Brain pericyte (primary cell): Measurements from ENCODE around the gene ENO2.

Experiments
- DNase-seq: peaks from one replicate; pipeline ENCODE4 v3.0.0-alpha.2; 2012; ENCODE audit warnings: low read depth, low spot score

ENO2 gene

DNA sequence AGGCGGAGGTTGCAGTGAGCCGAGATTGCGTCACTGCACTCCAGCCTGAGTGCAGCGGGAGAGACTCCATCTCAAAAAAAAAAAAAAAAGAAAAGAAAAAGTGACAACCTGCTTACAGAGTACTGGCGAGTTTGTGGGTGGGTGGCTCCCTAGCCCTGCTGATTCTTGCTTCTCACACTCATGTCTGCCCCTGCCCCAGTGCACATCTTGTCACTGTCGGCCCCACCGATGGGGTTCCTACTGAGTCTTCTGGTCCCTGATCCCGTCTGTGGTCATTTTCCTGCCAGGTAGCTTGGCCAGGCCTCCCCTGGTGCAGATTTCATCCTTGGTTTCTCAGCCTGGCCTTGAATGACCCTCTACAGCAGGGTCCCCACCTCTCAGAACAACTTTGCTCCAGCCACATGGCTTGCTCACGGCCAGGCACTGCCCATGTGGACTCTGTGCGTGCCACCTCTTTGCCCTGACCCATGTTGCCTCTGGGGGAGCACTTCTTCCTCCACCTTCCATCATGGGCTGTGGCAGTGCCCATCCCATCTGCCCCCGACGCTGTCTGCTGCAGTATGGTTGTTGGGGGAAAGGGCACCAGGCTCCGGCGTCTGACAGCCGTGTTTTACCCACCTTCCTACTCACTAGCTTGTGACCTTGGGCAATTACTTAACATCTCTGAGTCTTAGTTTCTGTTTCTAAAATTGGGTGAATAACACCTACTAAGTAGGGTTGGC lies 34.7 kb downstream of the ENO2 start:
- no peak for DNase-seq

DNA sequence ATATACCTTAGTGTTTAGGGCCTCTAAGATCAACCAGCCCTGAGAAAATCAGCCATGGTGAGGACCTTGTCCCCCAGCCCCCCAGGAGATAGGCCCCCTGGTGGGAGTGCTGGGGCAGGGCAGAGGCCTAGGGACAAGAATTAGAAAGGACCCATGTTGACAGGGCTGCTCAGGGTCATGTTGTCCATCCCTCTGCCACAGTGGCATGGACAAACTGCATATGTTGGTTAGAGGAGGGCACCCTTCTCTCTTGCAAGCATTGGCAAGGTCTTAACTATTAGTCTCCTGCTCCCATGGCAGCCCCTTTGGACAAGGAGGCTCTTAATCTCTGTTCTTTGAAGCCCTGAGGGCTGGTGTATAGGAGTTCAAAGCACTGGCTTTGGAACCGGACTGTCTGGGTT lies 36.0 kb downstream of the ENO2 start:
- no peak for DNase-seq

DNA sequence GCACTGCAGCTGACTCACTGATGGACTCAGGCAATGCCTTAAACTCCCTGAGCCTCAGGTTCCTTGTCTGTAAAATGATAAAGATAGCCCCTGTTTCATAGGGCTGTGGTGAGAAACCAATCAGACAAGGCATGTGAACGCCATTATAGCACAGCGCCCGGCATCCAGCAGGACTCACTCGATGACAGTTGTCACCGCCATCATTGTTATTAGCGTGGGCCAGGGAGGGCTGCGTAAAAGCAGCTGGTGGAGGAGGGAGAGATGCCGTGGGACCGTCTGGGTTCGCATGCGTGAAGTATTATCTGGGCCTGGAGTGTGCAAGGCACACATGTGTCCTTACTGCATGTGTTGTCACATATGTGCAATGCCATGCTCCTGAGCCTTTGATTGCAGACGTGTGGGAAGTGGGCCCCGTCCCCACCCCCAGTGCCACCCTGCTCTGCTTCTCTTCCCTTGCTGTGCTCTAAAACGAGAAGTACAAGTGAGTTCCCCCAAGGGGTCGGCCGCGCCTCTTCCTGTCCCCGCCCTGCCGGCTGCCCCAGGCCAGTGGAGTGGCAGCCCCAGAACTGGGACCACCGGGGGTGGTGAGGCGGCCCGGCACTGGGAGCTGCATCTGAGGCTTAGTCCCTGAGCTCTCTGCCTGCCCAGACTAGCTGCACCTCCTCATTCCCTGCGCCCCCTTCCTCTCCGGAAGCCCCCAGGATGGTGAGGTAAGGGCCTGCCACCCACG lies 36.6 kb downstream of the ENO2 start, which contains the start of gene PTPN6:
TSS of gene PTPN6 (plus strand) at position 546 of the 730 bp plus-strand sequence. CDS start at position 703, 157 bp downstream.
- no peak for DNase-seq

DNA sequence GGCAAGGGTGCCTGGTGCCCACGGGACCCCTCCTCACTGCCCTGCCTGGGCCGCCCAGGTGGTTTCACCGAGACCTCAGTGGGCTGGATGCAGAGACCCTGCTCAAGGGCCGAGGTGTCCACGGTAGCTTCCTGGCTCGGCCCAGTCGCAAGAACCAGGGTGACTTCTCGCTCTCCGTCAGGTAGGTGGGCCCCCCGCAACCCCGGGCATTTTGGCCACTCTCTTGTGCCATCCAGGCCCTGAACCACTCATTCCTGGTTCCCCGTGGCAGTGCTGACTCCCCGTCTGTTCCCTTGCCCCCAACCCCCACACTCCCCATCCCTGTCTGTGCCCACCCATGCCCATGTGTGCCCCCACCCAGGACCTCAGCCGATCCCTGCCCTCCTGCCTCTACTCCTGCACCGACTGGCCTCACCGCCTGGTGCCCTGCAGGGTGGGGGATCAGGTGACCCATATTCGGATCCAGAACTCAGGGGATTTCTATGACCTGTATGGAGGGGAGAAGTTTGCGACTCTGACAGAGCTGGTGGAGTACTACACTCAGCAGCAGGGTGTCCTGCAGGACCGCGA lies 37.3 kb downstream of the ENO2 start:
- DNase-seq: no peak

DNA sequence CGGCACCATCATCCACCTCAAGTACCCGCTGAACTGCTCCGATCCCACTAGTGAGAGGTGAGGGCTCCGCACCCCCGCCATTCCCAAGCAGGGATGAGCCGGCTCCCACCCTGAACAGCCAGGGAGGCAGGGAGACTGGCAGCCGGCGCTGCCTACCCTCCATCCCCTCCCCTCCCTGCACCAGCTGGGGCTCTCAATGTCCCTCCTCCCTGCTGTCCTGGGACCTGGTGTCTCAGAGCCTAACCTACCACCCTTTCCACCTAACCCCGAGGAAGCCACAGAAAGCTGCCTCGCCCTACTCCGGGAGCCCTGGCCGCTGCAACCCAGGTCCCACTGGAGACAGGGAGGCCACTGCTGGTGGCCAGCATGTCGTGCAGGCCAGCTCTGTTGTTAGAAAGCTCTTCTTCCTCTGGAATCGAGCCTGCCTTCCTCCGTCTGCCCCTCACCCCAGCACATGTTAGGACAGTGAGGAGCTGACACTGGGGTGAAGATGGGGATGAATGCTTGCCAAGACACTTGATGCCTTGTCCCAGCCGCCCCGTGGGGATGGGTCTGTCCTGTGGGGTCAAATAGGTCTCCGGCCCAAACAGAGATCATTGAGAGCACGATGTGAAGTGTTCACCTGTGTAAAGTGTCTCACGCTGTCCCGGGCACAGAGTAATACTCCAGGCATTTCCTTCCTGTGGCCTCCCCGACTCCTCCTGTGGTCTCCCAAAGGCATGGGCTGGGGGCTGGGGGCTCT lies 37.9 kb downstream of the ENO2 start:
- no peak for DNase-seq

DNA sequence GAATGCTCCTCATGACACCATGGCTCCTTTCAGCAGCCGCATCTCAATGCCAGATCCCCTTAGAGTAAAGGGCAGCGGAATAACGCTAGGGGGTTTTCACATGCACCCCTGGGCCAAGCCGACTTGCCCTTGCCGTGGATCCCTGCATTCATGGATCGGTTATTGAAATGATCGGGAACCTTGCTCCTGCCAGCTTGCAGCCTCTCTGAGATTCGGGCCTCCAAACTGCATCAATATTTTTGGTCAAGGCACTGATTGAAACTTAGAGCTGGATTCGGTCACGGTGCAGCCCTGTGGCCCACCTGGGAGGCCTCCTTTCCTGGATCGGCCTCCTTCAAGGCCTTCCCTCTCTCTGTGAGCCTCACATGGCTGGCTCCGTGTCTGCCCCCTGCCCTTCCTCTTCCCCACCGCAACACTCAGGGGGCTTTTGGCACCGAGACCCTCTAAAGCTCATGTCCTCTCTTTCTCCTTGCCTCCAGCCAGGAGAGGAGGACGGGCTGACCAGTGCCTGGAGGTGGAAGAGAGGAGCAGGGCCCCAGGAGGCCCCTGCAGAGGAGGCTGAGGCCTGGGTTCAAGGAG lies 38.6 kb downstream of the ENO2 start:
- DNase-seq: no peak

DNA sequence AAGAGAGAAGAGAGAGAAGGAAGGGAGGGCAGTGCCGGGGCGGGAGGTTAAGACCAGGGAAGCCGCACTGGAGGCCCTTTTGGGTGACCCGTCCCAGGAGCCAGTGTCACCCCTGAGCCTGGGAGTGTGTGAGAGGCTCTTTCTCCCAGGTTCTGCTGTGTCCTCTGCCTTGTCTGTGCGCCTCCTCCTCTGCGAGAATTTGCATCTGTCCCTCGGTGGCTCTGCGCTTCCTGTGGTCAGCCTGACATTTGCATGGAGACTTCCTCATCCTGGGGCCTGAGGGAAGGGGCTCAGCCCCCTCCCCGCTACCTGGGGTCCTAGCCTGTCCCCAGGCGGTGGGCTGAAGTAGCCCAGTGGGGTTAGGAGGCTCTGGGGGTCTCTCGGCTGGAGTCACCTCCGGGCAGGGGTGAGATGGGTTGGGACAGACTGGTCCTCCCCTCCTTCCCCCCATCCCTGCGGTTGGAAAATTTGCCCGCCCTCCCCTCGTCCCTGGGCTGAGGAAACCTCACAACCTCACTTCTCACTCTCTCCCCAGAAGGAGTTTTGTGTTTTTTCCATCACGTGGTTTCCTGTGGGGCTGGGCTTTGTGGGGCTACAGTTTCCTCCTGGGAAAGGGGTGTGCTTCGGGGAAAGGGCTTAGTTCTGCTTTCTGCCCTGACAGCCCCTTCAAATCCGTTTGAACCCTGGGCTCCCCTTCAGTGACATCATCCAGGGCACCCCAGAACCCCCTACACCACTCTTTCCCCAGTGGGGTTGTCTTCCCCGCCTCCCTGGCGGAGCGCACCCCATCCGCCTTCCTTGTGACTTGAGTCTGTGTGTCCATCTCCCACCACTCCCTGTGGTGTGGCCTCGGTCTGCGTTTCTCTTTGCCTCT lies 39.3 kb downstream of the ENO2 start:
- no peak for DNase-seq

DNA sequence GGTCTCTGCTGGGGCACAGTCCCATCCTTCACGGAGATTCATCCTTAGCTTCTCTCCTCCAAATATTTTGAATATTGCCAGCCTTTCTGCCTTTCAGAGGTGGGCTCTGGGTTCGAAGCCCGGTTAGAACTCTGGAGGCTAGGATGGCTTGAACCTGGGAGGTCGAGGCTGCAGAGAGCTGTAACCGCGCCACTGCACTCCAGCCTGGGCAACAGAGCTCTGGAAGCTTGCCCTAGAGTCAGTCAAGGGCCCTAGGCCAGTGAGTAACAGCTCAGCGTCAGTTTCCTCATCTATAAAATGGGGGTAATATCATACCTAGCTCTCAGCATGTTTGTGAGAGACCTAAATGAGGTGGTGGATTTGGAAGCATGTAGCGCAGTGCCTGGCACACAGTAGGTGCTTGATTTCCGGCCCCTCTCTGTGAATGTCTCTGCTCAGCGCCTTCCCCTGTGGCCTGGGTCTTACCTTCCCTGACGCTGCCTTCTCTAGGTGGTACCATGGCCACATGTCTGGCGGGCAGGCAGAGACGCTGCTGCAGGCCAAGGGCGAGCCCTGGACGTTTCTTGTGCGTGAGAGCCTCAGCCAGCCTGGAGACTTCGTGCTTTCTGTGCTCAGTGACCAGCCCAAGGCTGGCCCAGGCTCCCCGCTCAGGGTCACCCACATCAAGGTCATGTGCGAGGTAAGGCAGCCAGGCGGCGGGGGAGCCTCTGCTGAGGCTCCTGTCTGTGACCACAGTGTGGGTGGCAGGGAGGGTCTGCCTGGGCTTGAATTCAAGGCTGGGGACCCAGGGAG lies 40.1 kb downstream of the ENO2 start:
- no peak for DNase-seq

DNA sequence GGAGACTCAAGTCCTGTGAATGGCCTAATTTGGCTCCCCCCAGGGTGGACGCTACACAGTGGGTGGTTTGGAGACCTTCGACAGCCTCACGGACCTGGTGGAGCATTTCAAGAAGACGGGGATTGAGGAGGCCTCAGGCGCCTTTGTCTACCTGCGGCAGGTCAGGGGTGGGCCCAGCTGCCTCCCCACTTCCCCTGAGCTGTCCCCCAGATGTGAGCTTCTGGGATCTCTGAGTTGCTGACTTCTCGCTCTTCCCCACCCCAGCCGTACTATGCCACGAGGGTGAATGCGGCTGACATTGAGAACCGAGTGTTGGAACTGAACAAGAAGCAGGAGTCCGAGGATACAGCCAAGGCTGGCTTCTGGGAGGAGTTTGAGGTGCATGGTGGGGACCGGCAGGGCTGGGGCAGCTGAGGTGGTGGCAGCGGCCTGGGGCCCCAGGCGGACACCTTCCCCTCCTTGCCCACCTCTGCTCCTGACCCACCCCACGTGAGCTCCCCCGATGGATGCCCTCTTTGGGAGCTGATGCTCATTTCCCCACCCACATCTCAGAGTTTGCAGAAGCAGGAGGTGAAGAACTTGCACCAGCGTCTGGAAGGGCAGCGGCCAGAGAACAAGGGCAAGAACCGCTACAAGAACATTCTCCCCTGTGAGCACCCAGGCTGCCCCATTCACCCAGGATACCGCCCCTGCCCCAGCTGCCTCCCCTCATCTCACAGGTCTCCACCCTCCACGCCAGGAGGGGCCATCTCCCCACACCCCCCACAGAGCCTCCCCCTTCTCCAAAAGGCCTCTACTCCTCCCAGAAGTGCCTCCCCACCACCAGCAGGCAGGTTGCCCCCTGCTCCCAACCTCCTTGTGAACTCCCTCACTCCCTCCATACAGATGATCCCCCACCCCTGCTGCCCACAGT lies 41.0 kb downstream of the ENO2 start:
- DNase-seq: no peak

DNA sequence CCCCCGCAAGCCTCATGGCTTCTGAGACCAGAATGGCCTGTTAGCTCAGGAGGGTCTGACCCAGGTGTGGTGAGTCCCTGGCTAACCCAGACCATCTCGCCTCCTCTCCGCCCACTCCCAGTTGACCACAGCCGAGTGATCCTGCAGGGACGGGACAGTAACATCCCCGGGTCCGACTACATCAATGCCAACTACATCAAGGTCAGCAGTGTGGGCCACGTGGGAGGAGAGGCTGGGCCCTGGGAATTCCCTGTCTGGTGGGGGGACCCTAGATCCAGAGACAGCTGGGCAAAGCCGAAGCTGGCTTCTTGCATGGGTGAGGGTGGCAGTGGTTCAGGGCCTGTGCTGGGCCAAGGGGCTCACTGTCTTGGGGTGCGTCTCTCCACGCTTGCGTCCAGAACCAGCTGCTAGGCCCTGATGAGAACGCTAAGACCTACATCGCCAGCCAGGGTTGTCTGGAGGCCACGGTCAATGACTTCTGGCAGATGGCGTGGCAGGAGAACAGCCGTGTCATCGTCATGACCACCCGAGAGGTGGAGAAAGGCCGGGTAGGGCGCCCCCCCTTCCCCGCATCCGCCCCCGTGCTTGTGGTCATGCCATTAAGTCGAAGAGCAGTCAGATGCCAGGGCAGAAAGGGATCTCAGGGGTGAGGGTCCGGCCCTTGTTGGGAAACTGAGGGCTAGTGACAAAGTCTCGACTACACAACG lies 41.8 kb downstream of the ENO2 start:
- no peak for DNase-seq

DNA sequence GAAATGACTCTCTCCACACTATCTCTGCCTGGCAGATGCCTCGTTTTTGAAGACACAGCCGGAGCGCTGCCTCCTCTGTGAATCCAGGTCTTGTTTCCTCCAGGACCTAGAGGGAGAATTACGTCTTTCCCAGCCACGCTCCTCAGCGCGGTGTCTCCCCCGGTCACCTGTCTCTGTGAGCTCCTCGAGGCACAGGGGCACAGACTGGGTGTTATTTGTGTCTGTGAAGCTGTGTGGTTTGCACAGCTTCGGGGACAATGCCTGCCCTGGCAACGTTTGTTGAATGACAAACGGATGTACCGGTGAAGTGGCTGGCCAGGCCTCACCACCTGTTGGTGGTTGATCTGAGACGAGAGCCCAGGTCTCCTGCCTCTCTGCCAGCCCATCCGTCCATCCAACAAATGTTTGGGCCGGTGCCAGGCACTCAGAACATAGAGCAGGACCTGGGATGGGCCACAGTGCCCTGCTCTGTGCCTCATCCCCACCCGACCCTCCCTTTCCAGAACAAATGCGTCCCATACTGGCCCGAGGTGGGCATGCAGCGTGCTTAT lies 42.8 kb downstream of the ENO2 start:
- no peak for DNase-seq

DNA sequence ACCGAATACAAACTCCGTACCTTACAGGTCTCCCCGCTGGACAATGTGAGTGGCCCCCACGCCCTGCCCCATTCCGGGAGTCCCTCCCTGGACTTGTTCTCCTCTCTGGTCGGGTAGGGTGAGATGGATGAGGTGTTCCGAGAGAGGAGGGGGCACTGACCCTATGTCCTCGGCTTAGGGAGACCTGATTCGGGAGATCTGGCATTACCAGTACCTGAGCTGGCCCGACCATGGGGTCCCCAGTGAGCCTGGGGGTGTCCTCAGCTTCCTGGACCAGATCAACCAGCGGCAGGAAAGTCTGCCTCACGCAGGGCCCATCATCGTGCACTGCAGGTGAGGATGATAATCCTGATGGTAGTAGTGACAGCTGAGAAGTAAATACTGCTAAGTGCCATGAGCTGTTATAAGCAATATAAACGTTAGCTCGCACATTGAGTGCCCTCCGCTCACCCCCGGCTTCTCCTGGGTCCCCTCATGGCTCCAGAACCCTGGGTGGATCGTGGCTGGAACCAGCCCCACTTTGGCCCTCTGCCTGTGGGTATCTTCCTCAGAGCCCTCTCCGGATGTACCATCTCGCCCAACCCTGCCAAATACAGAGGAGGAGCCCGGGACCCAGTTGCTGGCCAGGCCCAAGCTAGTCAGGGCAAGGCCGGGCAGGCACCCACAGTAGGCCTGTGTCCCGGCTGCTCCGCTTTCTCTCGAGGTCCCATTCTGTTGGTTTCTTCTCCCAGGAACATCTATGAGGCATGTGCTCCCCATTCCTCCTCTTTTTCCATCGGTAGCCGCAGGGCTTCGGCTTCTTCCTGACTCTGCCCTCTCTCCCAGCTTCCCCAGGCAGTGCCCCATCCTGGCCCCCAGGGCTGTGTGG lies 43.6 kb downstream of the ENO2 start:
- DNase-seq: no peak

DNA sequence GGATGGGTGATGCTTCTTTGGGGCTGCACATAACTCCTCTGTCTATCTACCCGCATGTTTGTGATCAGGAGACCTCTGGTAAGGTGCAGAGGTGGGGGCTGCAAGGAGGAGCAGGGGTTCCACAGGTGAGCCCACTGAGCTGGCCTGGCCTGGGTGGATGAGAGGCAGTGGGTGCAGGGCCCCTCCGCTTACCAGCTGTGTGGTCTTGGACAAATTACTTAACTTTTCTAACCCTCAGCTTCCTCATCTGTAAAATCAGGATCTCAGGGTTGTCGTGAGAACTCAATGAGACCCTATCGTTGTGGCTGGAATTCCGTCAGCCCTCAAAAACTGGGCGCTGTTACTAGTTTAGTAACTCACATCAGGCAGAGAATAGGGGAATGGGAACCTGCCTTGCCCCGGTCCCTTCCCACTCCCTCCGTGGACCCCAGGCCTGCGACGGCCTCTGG lies 44.3 kb downstream of the ENO2 start:
- DNase-seq: no peak

DNA sequence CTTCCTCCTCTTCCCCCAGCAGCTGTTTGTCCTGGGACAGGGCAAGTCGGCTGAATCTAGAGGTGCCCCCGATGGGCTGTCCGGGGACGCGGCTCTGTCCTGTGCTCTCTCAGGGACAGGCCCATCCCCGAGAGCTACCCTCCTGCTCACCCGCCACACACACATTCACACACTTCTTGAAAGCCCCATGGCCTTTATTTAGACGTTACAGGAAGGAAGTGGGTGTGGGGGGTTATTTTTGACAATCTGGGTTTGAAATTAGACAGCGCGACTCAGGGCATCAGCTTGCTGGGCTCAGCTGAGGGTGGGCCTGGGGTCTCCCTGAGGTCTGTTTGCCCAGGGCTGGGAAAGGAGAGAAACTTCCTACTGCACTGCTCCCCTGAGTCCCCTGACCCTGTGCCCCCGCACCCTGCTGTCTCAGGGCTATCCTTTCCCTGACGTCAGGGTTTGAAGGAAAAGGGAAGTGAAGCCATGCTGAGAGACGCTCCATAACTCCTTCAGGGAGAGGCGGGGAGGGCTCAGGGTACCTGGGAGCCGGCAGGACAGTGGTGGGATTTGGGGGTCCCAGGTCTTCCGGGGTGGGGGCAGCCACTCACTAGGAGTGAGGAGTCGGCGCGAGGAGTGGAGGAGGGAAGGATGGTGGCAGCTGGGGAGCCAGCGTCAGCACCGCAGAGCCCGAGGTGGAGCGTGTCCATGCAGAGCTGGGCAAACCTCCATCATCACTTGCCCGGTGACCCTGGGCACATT lies 44.9 kb downstream of the ENO2 start:
- DNase-seq: no peak

DNA sequence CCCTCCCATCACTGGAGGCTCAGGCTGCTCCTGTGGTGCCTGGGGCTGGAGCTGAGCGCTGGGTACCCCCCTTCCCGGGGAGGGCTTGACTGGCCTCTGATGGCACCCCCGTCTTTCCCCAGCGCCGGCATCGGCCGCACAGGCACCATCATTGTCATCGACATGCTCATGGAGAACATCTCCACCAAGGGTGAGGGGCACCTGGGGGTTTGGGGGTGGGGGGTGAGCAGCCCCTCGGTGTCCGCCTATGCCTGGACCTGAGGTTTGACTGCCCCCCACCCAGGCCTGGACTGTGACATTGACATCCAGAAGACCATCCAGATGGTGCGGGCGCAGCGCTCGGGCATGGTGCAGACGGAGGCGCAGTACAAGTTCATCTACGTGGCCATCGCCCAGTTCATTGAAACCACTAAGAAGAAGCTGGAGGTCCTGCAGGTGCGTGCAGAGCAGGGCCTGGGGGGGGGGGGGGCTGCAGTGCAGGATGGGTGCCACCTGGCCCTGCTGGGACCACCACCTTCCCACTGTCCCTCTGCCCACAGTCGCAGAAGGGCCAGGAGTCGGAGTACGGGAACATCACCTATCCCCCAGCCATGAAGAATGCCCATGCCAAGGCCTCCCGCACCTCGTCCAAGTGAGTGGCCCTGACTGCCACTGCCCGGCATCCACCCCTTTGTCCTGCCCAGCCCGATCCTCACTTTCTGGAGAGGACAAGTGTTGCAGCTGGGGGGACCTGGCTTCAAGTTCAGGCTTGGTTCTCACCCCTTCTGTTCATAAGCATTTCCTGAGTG lies 45.6 kb downstream of the ENO2 start:
- no peak for DNase-seq
